Glutamatergic neuron (in vitro differentiated cells): ENCODE measurements around the gene LORICRIN. TPM values are rescaled to one million over a fixed set of nuclear protein-coding genes. Genes with fewer than 3 reads are reported as not detected.

Experiments
- DNase-seq: peaks from one replicate; pipeline ENCODE4 v3.0.0; 2022
- H3K27ac Mint-ChIP-seq: one replicate; pipeline ENCODE4 v1.8.0; 2020; ENCODE audit warnings: mild to moderate bottlenecking, mixed read lengths, inconsistent platforms; ENCODE audit not compliant: unreplicated experiment
- H3K27me3 Mint-ChIP-seq: one replicate; pipeline ENCODE4 v1.8.0; 2020; ENCODE audit warnings: mild to moderate bottlenecking, moderate library complexity, mixed read lengths, inconsistent platforms; ENCODE audit not compliant: unreplicated experiment
- H3K36me3 Mint-ChIP-seq: one replicate; pipeline ENCODE4 v1.8.0; 2020; ENCODE audit warnings: mild to moderate bottlenecking, mixed read lengths, inconsistent platforms; ENCODE audit not compliant: unreplicated experiment
- H3K4me1 Mint-ChIP-seq: one replicate; pipeline ENCODE4 v1.8.0; 2020; ENCODE audit warnings: mild to moderate bottlenecking, low read depth, mixed read lengths, inconsistent platforms; ENCODE audit not compliant: unreplicated experiment
- H3K4me3 Mint-ChIP-seq: one replicate; pipeline ENCODE4 v1.8.0; 2020; ENCODE audit warnings: mild to moderate bottlenecking, mixed read lengths, inconsistent platforms; ENCODE audit not compliant: unreplicated experiment
- H3K9me3 Mint-ChIP-seq: one replicate; pipeline ENCODE4 v1.8.0; 2020; ENCODE audit warnings: mild to moderate bottlenecking, moderate library complexity, mixed read lengths, inconsistent platforms; ENCODE audit not compliant: unreplicated experiment
- total RNA-seq: library from RNA; stranded (reverse); fragmentation: NEBNext Ultra II Directional; extraction: Animal tissue kit (Norgen Biotek cat#: 25700); gene quantifications from one replicate; pipeline ENCODE4 v1.2.1, GENCODE V29; 2021; ENCODE audit not compliant: unreplicated experiment
- TF ChIP-seq, protein P1 (sequence below): fragments of 200-600 bp; sonication (generic); IDR thresholded peaks from one replicate; pipeline ENCODE4 v1.5.0; 2021; ENCODE audit not compliant: partially characterized antibody, unreplicated experiment

The LORICRIN gene
- total RNA-seq, 1 donor from 2014 or later = not detected

DNA sequence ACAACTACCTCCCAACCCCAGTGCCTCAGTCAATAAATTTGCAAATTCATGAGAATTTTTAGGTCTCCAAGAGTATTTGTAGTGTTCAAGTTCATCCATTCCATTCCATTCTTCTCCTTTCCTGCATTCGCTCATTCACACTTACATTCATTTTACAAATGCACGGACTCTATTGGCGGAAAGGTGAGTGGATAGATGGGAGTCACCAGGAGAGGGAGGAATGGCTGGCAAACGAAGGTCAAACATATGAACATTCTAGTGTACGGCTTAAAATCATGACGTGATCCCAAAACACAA is 2.5 kb downstream of the LORICRIN start:
- Mint-ChIP-seq H3K4me1 (peaks cover 9% of the 10 kb centered on the region), H3K27ac (peak overlapping the region; percentile 56), H3K36me3 (peaks cover 5% of the 10 kb centered on the region), H3K27me3 (peaks cover 17% of the 10 kb centered on the region), H3K4me3 (peak overlapping the region; percentile 89), H3K9me3 (peaks cover 10% of the 10 kb centered on the region)
- TF ChIP-seq, protein P1, sequence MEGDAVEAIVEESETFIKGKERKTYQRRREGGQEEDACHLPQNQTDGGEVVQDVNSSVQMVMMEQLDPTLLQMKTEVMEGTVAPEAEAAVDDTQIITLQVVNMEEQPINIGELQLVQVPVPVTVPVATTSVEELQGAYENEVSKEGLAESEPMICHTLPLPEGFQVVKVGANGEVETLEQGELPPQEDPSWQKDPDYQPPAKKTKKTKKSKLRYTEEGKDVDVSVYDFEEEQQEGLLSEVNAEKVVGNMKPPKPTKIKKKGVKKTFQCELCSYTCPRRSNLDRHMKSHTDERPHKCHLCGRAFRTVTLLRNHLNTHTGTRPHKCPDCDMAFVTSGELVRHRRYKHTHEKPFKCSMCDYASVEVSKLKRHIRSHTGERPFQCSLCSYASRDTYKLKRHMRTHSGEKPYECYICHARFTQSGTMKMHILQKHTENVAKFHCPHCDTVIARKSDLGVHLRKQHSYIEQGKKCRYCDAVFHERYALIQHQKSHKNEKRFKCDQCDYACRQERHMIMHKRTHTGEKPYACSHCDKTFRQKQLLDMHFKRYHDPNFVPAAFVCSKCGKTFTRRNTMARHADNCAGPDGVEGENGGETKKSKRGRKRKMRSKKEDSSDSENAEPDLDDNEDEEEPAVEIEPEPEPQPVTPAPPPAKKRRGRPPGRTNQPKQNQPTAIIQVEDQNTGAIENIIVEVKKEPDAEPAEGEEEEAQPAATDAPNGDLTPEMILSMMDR = no peak
- no peak for DNase-seq

DNA sequence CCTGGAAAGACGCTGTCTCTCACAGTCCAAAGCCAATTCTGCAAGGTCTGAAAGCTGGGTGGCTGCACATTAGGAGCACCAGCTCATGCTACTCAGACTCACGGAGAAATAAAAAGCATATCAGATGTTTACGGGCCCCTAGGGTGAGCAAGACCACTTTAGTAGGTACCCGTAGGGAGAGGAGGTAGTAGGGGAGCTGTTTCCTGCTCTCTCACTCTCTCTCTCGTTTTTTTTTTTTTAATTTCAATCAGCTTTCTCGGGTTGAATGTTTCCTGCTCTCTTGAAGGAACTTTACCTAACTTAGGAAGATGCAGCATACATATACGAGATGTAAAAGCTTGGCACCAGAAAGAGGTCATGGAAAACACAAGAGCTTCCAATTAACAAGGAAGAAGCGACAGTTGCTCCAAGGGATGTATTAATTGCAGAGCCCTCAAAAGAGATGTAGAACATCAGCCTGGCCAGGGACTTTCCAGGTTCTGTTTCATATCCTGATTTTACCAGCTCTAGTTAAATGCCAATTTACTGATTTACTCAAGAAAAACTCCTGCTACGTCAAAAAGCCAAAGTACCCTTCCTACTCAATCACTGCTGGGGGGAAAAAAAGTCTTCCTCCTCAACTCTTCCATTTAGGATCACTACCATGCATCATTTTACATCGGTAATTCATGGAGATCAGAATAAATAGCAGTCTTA is 3.1 kb downstream of the LORICRIN start:
- H3K27ac Mint-ChIP-seq = no peak overlapping the region
- peak overlapping the region; percentile 89 for H3K4me3 Mint-ChIP-seq
- DNase-seq = no peak
- H3K9me3 Mint-ChIP-seq = peaks cover 10% of the 10 kb centered on the region
- H3K27me3 Mint-ChIP-seq = peaks cover 17% of the 10 kb centered on the region
- peaks cover 5% of the 10 kb centered on the region for H3K36me3 Mint-ChIP-seq
- H3K4me1 Mint-ChIP-seq = peaks cover 9% of the 10 kb centered on the region
- TF ChIP-seq, protein P1 = no peak

DNA sequence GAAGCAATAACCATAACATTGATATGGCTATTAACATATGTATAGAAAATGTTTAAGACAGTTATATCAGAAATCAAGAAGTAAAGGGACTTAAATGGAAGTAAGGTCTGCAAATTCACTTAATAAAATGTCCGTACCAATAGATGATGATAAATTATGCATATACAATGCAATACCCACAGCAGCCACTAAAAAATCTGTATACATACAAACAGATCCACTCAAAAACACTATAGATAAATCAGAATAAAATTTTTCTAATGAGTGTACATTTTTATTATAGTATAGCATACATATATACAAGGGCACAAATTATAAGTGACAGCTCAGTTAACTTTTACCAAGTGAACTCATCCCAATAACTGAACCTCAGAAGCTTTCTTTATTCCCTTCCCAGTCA is 6.0 kb downstream of the LORICRIN start:
- TF ChIP-seq, protein P1 = peak; percentile 63
- Mint-ChIP-seq H3K4me1 (peaks cover 8% of the 10 kb centered on the region), H3K27ac (no peak overlapping the region), H3K36me3 (peaks cover 1% of the 10 kb centered on the region), H3K27me3 (peaks cover 9% of the 10 kb centered on the region), H3K9me3 (peaks cover 6% of the 10 kb centered on the region), H3K4me3 (no peak overlapping the region)
- no peak for DNase-seq

DNA sequence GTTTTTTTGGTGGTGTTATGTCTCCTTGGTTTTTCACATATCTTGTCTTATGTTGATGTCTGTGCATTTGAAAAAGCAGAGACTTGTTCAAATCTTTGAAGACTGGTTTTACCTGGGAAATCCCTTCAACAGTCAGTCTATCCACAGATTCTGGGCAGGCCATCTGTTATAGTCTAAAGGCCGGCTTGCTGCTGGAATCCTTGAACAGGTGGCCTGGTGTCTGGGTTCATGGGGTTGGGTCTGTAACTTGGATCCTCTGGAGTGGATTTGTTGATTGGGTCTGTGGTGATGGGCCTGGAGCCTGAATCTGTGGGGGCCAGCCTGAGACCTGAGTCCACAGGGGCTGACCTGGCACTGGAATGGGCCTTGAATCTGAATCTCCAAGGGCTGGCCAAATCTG is 12.2 kb downstream of the LORICRIN start:
- H3K4me1 Mint-ChIP-seq = peaks cover 2% of the 10 kb centered on the region
- TF ChIP-seq, protein P1 = no peak
- no peak overlapping the region for H3K4me3 Mint-ChIP-seq
- no peak overlapping the region for H3K27ac Mint-ChIP-seq
- no peaks in the 10 kb centered on the region for H3K9me3 Mint-ChIP-seq
- no peaks in the 10 kb centered on the region for H3K27me3 Mint-ChIP-seq
- H3K36me3 Mint-ChIP-seq = no peaks in the 10 kb centered on the region
- DNase-seq = no peak

DNA sequence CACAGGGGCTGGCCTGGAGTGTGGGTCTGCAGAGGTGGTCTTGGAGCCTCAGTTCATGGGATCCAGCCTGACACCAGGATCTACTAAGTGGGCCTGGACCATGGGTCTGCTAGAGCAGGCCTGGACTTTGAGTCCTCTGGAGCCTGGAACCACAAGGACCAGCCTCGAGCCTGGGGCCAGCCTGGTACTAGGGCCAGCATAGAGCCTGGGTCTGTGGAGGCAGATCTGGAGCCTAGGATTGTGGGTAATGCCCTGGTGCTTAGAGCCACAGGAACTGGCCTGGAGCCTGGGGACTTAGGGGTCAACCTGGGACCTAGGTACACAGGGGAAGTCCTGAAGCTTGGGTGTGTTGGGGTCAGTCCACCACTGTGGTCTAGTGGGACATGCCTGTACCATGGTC is 12.7 kb downstream of the LORICRIN start:
- no peaks in the 10 kb centered on the region for H3K27me3 Mint-ChIP-seq
- TF ChIP-seq, protein P1 = no peak
- no peak for DNase-seq
- no peaks in the 10 kb centered on the region for H3K36me3 Mint-ChIP-seq
- no peak overlapping the region for H3K4me3 Mint-ChIP-seq
- no peaks in the 10 kb centered on the region for H3K9me3 Mint-ChIP-seq
- H3K27ac Mint-ChIP-seq = no peak overlapping the region
- peaks cover 2% of the 10 kb centered on the region for H3K4me1 Mint-ChIP-seq
